T-helper 17 cell (primary cell): ENCODE results near the gene EXOSC7. TPM values are rescaled to one million over a fixed set of nuclear protein-coding genes. Genes with fewer than 3 reads are reported as not detected.
A peak's percentile ranks its signal among the peaks of the same experiment; 100 is the strongest.

Experiments used
- ATAC-seq: fragments of 150-1000 bp; cut with Tn5 transposase; 2 replicates; pipeline ENCODE4 v1.10.0; 2021; ENCODE audit warnings: mild to moderate bottlenecking, moderate library complexity
- DNase-seq, 3 donors: peaks; one replicate each; pipeline versions ENCODE4 v3.0.0 to v3.0.0-alpha.2; 2020 to 2021
- H3K9me3 ChIP-seq: one replicate; pipeline ENCODE4 v1.7.0; 2013; ENCODE audit warnings: low read length, mild to moderate bottlenecking; ENCODE audit not compliant: control insufficient read depth, poor library complexity, severe bottlenecking
- H3K27ac Mint-ChIP-seq: one replicate; pipeline ENCODE4 v1.8.0; 2022; ENCODE audit warnings: mild to moderate bottlenecking, moderate library complexity, mixed read lengths
- H3K27me3 Mint-ChIP-seq: one replicate; pipeline ENCODE4 v1.8.0; 2022; ENCODE audit warnings: mixed read lengths
- H3K36me3 Mint-ChIP-seq: one replicate; pipeline ENCODE4 v1.8.0; 2022; ENCODE audit warnings: low read depth, mixed read lengths
- H3K4me1 Mint-ChIP-seq: one replicate; pipeline ENCODE4 v1.8.0; 2022; ENCODE audit warnings: mild to moderate bottlenecking, mixed read lengths
- H3K4me3 Mint-ChIP-seq: one replicate; pipeline ENCODE4 v1.8.0; 2022; ENCODE audit warnings: mild to moderate bottlenecking, moderate library complexity, mixed read lengths
- total RNA-seq, 4 donors: library from RNA in 2 of 4; stranded (reverse) in 2 of 4; gene quantifications; one replicate each; pipeline ENCODE4 v1.2.3 and lab custom pipeline; 2022 to 2026

The EXOSC7 gene
- total RNA-seq, 2 donors from 2014 or later, result 36.5 to 36.9 TPM

DNA sequence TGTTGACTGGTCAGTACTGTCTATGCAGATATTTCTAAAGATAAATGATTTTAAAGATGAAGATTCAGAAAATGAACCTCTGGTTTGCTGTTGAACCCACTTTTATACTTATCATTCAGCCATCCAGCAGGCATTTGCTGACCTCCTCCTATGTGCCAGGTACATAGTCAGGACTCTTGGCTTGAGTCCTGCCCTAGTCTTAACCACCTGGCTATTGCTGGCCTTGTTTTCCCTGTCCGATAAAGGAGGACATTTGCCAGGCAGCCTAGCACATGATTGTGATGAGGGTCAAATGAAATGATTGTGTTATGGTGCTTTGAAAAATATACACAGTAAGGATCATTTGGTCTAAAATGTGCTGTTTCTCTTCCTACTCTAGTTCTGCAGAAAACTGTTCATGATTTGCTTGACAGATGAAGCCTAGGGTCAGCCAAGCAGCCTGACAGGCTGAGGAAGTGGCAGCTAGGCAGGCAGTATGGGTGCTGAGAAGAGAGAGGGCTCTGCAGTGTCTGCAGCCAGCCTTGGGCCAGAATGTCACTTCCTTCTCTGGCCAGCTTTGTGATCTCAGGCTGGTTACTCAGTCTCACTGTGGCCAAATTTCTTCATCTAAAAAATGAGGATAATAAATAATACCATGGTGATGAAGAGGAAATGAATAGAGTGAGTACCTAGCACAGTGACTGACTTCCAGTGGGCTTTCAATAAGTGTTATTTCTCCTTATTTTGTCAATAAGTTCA, 13.8 kb downstream of the EXOSC7 start:
- H3K36me3 Mint-ChIP-seq, result peaks cover 2% of the 10 kb centered on the region

DNA sequence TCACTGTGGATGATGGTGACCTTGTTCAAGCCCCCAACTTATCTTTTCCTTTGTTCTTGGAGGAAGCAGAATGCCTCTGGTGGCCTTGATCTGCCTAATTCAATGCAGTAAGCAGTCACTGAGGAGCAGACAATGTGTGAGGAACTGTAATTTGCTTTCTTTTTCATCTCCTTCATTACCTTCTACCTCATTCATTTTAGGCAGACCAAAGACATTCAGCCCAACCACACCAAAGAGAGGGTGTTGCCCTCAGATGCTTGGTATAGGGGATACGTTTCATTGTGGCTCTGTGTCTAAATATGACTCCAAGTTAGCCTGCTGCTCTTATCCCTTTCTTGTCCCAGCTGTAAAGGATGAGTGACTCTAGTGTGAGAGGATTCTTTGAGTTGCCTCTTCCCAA, 15.3 kb downstream of the EXOSC7 start:
- Mint-ChIP-seq H3K27ac (peak overlapping the region; percentile 32), H3K27me3 (no peaks in the 10 kb centered on the region), H3K4me3 (peak overlapping the region; percentile 19), H3K36me3 (peaks cover 2% of the 10 kb centered on the region), H3K4me1 (peaks cover 49% of the 10 kb centered on the region)
- ATAC-seq (peak; percentile 71), DNase-seq (no peak)
- no peaks in the 10 kb centered on the region for H3K9me3 ChIP-seq

More for the DNA sequence above, 13.8 kb downstream of the EXOSC7 start:
- Mint-ChIP-seq H3K27ac (peak overlapping the region; percentile 43), H3K4me1 (peaks cover 46% of the 10 kb centered on the region), H3K4me3 (no peak overlapping the region), H3K27me3 (no peaks in the 10 kb centered on the region)
- ATAC-seq, result no peak
- H3K9me3 ChIP-seq, result no peaks in the 10 kb centered on the region
- DNase-seq, result no peak

DNA sequence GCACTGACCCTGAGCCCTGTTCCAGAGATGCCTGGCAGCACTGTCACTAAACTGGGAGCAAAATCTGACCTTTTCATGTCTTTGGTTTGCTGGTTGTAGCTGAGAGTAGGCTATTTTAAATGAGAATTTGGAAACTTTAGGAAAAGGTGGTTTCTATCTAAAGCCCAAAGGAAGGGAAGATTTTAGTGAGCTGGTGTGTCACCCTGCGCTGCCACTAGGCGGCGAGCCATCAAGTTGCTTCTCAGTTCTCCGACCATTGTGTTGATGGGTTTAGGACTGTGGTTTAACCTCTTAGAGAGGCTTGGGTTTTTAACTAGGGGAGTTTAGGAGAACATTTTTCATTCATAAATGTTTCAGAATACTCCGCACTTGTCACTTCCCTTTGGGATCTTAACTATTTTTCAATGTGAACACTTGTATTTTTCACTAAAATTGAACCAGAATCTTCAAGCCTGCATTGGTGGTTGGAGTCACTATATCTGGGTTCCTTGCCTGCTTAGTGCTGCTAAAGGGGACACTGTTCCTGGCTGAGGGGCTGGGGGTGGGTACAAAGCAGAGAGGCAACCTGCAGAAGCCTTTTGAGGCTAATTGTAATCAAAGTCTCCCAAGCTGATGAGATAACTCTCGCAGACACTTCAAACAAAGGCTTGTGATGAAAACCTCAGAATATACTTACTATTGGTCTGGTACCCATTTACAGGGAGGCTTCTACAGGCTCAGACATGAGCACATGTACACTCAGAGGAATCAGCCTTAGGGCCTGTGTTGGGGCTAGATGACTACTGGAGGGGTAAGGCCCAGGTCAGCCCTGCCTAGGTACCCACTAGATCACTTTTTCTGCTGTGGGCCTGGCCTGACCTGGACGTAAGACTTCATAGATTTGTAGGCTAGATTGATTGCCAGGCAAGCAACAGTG, 16.8 kb downstream of the EXOSC7 start:
- H3K27ac Mint-ChIP-seq, result peak overlapping the region; percentile 14
- H3K4me3 Mint-ChIP-seq, result no peak overlapping the region
- H3K4me1 Mint-ChIP-seq, result peaks cover 41% of the 10 kb centered on the region
- peak; percentile 66 for ATAC-seq
- H3K9me3 ChIP-seq, result no peaks in the 10 kb centered on the region
- no peaks in the 10 kb centered on the region for H3K27me3 Mint-ChIP-seq
- DNase-seq, result no peak
- H3K36me3 Mint-ChIP-seq, result peaks cover 2% of the 10 kb centered on the region

DNA sequence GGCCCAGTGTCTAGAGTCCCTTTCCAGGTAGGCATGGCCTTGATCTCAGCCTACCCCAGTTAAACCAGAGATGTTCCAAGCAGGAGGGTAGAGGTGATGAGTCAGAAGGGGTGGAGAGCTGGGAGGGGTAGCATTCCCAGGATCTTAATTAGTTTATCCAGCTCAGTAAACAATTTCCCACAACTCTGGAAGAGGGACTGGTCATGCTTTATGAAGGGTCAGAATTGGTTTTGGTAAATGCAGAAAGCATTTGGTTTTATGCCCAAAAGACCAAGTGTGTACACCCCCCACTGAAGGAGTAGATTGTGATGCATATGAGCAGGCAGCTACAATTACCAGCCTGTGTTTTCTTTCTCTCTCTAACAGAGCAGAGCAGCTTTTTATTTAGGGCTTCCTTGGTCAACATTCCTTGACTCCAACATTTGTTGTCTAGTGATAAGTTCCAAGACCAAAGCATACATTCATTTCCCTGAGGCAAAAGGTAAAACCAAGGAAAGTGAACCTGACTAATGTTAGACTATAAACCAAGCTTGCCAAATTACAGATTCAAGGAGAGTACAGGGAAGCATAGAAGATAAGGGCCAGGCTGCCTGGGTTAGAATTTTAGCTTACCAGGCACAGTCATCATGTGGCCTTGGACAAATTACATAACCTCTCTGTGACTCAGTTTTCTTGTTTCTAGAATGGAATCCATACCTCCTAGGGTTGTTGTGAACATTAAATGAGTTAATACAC, 17.6 kb downstream of the EXOSC7 start:
- DNase-seq (no peak), ATAC-seq (no peak)
- peaks cover 36% of the 10 kb centered on the region for H3K4me1 Mint-ChIP-seq
- H3K27ac Mint-ChIP-seq, result no peak overlapping the region
- H3K36me3 Mint-ChIP-seq, result peaks cover 2% of the 10 kb centered on the region
- no peak overlapping the region for H3K4me3 Mint-ChIP-seq
- no peaks in the 10 kb centered on the region for H3K9me3 ChIP-seq
- no peaks in the 10 kb centered on the region for H3K27me3 Mint-ChIP-seq

DNA sequence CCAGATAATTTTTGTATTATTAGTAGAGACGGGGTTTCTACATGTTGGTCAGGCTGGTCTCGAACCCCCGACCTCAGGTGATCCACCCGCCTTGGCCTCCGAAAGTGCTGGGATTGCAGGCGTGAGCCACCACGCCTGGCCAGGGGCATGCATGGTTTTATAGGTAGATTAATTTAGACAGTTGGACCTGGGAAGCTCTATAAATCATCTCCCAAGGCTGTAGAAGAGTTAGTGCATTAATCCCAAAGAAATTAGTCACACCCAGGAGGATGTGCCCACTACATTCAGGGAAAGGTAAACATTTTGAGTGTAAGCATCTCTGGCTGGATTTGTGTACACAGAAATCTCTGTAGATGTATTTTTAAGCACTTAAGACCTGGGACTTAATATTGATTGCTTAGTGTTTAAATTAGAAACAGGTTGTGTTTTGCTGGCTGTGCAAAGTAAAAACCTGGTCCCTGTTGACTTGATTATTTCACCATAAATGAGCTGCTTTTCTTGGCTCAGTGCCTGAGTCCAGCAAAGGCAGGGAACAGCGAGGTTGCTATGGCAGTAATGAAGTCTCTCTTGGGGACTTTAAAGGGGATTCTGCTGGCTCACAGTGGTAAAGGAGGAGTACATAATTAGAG, 19.2 kb downstream of the EXOSC7 start:
- no peaks in the 10 kb centered on the region for H3K9me3 ChIP-seq
- Mint-ChIP-seq H3K4me1 (peaks cover 32% of the 10 kb centered on the region), H3K4me3 (no peak overlapping the region), H3K27me3 (no peaks in the 10 kb centered on the region), H3K27ac (peak overlapping the region; percentile 49), H3K36me3 (peaks cover 2% of the 10 kb centered on the region)
- DNase-seq (no peak), ATAC-seq (no peak)

DNA sequence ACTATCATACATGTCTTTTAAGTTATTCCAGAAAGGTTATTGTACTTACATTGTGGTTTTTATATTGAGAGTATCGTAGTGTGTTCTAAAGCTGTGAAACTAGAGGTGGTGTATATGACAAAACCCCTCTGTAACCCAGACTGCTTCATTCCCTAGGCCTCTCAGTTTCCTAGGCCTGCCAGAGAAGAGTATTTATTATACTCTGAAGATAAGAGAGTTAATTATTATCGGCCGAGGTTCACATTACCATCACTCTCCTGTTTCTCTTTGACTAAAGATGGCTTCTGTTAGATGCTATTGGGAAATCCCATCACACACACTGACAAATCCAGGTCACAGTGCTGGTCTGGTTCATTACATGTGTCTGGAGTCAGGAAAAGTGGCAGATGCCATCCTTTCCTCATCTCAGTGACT, 20.5 kb downstream of the EXOSC7 start:
- peak overlapping the region; percentile 49 for H3K27ac Mint-ChIP-seq
- no peak for DNase-seq
- H3K4me3 Mint-ChIP-seq, result no peak overlapping the region
- H3K36me3 Mint-ChIP-seq, result peaks cover 2% of the 10 kb centered on the region
- no peaks in the 10 kb centered on the region for H3K9me3 ChIP-seq
- no peak for ATAC-seq
- peaks cover 24% of the 10 kb centered on the region for H3K4me1 Mint-ChIP-seq
- no peaks in the 10 kb centered on the region for H3K27me3 Mint-ChIP-seq

DNA sequence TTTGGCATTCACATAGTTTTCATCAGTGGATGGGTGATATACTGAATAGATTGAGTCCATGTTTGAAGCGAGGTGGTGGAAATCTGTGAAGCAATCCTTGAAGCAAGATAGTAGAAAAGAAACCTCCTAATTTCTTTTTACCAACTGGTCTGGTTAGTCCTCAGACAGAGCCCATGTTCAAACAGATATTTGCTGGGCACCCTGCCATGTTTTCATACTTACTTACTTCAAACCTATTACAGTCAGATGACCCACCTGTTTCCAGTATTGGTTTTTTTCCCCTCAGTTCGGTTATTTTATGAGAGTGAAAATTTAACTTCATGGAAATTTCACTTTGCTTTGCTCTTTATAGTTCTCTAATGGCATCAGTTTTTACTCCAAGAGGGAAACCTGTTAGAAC, 23.7 kb downstream of the EXOSC7 start:
- Mint-ChIP-seq H3K4me3 (no peak overlapping the region), H3K4me1 (peaks cover 20% of the 10 kb centered on the region), H3K27ac (peak overlapping the region; percentile 34), H3K36me3 (peaks cover 5% of the 10 kb centered on the region), H3K27me3 (no peaks in the 10 kb centered on the region)
- no peak for DNase-seq
- no peaks in the 10 kb centered on the region for H3K9me3 ChIP-seq
- no peak for ATAC-seq

DNA sequence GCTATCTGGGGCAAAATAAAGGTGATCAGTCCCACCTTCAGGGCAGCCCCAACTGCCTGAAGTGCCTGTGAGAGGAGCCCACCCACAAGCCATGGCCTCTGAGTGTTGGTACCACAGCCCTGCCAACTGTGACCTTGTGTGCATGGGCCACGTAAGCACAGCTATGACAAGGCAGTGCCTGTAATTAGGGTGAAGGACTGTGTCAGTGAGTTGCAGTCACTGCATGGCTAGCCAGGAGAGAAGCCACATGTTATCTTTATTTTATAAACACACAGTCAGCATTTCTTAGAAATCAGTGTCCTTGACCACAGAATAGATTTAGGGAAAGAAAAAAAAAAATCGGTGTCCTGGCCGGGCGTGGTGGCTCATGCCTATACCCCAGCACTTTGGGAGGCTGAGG, 24.8 kb downstream of the EXOSC7 start:
- Mint-ChIP-seq H3K4me1 (peaks cover 24% of the 10 kb centered on the region), H3K27me3 (no peaks in the 10 kb centered on the region), H3K27ac (peak overlapping the region; percentile 2), H3K36me3 (peaks cover 7% of the 10 kb centered on the region), H3K4me3 (no peak overlapping the region)
- DNase-seq (no peak), ATAC-seq (no peak)
- no peaks in the 10 kb centered on the region for H3K9me3 ChIP-seq

DNA sequence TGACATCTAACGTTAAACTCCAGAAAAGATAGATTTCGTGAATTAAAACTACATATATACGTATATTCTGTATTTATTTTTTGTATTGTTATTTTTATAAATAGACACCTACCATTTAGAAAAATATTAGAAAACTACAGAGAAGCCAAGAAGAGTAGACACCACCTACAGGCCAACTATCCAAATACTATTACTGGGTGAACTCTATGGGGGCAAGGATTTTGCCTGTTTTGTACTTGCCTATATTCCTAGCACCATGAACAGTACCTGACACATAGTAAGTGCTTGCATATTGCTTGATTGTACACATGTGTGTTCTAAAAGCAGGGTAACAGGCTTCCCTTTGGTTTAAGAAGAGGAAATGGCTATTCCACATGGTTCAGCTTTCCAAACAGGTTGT, 25.7 kb downstream of the EXOSC7 start:
- no peaks in the 10 kb centered on the region for H3K27me3 Mint-ChIP-seq
- H3K4me3 Mint-ChIP-seq, result no peak overlapping the region
- H3K36me3 Mint-ChIP-seq, result peaks cover 7% of the 10 kb centered on the region
- H3K4me1 Mint-ChIP-seq, result peaks cover 19% of the 10 kb centered on the region
- DNase-seq, result no peak
- no peaks in the 10 kb centered on the region for H3K9me3 ChIP-seq
- no peak overlapping the region for H3K27ac Mint-ChIP-seq
- ATAC-seq, result no peak

DNA sequence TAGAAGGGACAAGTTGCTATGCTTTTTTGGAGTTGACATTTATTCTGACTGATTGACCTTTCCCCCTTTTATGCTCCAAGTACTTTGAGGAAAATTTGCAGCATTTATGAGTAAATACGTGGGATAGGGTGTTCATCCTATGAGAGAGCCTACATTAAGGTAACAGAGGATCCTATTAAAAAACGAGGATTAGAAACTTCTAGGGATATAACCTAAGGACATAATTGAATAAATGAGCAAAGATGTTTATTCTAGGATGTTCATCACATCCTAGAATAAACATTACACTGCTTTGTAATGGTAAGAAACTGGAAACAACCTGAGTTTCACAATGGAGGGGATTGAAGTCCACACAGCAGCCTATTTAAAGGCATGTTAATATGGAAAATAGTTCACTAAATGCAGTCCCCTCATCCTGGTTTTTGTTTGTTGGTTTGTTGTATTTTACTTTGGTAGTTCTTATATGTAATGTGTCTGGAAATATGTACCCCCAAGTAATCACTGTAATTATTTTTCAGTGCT, 26.2 kb downstream of the EXOSC7 start:
- Mint-ChIP-seq H3K36me3 (peaks cover 7% of the 10 kb centered on the region), H3K4me1 (peaks cover 23% of the 10 kb centered on the region)

DNA sequence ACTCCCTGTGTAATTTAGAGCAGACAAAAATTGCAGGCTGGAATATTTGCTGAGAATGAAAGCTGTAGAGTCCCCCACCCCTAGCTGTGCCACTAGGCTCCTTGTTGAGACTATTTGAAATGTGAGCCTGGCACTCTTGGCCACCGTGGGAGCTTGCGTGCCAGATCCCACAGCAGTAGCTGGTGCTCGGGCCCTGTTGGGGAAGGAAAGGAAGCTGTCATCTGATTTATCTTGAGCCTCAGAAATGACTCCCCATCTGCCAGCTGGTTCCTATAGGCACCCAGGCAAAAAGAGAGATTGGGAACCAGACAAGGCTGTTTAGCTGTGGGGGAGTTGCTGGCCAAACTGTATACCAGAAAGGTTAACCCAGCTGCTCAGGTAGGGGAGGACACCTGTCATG, 26.7 kb downstream of the EXOSC7 start:
- Mint-ChIP-seq H3K4me3 (no peak overlapping the region), H3K36me3 (peaks cover 7% of the 10 kb centered on the region), H3K4me1 (peaks cover 25% of the 10 kb centered on the region), H3K27me3 (no peaks in the 10 kb centered on the region), H3K27ac (peak overlapping the region; percentile 5)
- no peaks in the 10 kb centered on the region for H3K9me3 ChIP-seq
- no peak for DNase-seq
- ATAC-seq, result no peak

More for the DNA sequence above, 26.2 kb downstream of the EXOSC7 start:
- Mint-ChIP-seq H3K27me3 (no peaks in the 10 kb centered on the region), H3K27ac (peak overlapping the region; percentile 5), H3K4me3 (no peak overlapping the region)
- no peaks in the 10 kb centered on the region for H3K9me3 ChIP-seq
- DNase-seq (no peak), ATAC-seq (no peak)

DNA sequence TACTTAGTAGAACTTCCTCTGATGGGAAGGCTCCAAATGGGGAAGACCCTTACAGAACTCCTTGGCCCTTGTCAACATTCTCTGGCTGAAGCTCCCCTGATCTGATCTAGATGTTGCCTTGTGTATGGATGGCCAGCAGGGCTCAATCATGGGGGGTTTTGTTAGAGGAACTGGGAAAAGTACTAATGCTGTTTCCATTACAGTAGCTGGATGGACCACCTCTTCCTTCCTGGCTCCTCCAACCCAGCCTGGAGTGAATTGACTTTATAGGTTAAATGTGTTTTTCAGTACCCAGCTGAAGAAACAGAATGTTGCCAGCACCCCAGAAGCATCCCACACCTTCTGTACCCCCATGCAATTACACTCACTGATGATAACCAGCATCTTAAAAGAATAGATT, 27.4 kb downstream of the EXOSC7 start:
- peaks cover 10% of the 10 kb centered on the region for H3K36me3 Mint-ChIP-seq
- peaks cover 29% of the 10 kb centered on the region for H3K4me1 Mint-ChIP-seq
- H3K9me3 ChIP-seq, result no peaks in the 10 kb centered on the region
- H3K4me3 Mint-ChIP-seq, result no peak overlapping the region
- ATAC-seq (no peak), DNase-seq (no peak)
- no peak overlapping the region for H3K27ac Mint-ChIP-seq
- no peaks in the 10 kb centered on the region for H3K27me3 Mint-ChIP-seq
